SKM-1 treated with dmso at 0.1 percent for 144 hours (cell line): ENCODE data around the gene PANX2.
"Not testable (repeated sequence)": the region's sequence is repeated elsewhere in the genome, so short reads cannot be mapped to it uniquely, and the experiment has no call there.

ENCODE experiments used
- DNase-seq: peaks from one replicate; lab custom pipeline; 2025; ENCODE audit not compliant: unreplicated experiment; lab: John Stamatoyannopoulos, UW

The PANX2 gene

DNA sequence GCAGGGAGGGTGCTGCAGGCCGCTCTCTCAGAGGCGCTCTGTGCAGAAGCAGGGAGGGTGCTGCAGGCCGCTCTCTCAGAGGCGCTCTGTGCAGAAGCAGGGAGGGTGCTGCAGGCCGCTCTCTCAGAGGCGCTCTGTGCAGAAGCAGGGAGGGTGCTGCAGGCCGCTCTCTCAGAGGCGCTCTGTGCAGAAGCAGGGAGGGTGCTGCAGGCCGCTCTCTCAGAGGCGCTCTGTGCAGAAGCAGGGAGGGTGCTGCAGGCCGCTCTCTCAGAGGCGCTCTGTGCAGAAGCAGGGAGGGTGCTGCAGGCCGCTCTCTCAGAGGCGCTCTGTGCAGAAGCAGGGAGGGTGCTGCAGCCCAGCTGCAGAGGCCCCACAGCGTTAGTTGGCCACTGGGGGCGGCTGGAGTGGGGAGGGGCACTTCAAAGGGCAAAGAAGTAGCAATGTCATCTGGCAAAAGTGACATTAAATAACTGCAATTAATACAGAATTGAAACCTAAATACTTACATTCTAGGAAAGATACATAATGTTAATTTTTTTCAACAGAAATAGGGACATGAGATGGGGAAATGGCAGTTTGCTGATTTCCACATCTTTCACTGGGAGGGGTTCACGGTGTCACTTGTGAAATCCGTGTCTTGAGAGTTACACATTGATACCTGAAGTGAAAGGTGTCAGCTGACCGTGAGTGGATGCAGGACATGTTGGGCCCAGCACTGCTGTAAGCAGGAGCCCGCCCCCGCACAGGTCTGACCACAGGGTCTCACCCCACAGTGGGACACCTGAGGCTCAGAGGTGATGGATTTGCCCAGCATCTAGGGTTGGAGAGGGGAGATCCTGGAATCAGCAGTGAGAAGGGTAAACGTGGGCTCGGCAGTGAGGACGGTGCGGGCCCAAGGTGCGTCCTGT, 23.0 kb upstream of the PANX2 start:
- peak; percentile 28 for DNase-seq

DNA sequence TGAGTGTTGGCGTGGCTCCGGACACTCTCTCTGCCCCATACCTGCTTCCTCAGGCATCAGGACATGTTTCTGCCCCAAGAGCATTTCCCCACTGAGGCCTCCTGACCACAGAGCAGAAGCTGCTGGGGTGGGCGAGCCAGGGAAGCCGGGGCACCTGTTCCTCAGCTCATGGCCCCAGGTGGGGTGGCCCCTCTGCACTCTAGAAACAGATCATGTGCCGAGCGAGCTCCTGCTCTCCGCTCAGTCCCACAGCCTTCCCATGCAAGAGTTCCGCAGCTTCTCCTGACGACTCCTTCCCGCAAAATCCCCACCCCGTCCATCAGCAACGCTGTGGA, 22.4 kb upstream of the PANX2 start:
- DNase-seq, result no peak

DNA sequence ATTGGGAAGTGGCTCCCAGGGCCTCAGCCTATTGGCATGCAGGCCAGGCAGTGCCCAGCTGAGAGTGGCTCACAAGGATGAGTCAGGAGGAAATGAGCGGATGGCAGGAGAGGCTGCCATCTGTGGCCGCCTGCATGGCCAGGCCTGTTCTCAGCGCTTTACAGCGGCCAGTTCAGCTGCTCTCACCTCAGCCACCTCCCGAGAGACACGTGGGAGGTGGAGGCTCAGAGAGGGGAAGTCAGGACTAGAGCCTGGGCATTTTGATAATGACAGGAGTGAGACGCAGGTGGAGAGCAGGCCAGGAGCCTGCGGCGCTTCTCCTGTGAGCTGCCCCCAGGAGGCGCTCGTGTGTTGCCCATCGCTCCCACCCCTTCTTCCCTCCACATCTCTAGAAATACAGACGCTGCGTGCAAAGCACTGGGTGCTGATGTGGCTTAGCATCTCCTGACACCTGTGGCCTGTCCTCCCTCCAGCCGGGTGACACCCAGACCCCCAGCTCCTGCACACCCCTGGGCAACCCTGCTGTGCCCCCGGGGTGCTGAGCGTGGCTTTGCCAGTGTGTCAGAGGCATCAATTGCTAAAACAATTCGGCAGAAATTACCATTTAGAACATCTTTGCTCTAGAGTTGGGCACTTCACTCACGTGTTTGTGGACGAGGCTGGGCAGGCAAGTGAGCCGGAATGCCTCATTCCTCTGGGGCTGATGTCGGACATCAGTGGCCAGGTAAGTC, 21.4 kb upstream of the PANX2 start:
- peak; percentile 88 for DNase-seq

- no peak for DNase-seq
Observed at GRCh38 chr22:50150161-50151129, 20.1 kb upstream of the PANX2 start.

- DNase-seq, result no peak
Observed at GRCh38 chr22:50151571-50152537, 18.7 kb upstream of the PANX2 start.

GRCh38 chr22:50153056-50153755, 17.3 kb upstream of the PANX2 start:
- no peak for DNase-seq

GRCh38 chr22:50153756-50154140, 16.8 kb upstream of the PANX2 start:
- DNase-seq, result no peak

DNA sequence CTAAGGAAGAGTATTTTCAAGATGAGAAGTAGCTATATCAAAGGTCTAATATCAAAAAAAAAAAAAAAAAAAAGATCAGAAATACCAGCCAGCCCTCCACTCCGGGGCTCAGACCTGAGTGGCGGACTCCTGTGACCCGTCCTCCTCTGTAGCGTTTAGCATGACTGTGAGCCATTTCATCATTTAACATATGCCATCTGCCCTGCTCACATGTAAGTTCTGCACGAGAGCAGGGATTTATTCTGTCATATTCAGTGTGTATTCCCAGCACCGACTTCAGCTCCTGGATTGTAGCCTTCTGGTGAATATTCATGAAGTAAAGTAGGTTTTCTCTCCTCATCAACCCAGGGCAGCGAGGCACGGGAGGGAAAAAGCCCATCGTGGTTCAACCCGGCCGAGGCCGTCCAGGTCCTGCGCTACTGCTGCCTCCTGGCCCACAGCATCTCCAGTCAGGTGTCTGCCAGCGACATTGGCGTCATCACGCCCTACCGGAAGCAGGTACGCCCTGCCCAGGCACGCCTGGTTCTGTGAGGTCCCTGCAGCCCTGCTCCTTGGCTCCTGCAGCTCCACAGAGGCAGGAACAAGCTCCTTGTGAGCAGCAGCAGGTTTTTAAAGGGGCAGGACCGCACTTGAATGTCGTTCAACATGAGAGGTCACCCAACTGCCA, 12.7 kb upstream of the PANX2 start:
- no peak for DNase-seq

DNA sequence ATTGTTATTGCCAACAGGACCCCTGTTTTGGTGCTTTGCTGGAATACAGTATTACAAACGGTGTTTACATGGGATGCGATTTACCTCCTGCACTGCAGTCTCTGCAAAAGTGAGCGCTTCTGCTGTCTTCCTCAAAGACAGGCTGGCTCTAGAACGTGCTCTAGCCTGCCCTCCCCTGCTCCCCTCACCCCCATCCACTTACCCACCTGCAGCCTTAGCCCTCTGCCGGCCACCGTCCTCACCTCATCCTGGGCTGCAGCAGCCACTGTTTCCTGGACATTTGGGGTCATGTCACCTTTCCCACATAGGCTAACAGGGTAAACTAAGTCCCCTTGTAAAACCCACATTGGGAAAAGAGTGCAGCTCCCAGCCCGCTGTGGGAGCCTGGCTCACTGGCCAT, 9.6 kb upstream of the PANX2 start:
- DNase-seq, result no peak

- no peak for DNase-seq
Observed at GRCh38 chr22:50161508-50162390, 8.8 kb upstream of the PANX2 start.

GRCh38 chr22:50162391-50162956, 8.1 kb upstream of the PANX2 start:
- DNase-seq, result no peak

DNA sequence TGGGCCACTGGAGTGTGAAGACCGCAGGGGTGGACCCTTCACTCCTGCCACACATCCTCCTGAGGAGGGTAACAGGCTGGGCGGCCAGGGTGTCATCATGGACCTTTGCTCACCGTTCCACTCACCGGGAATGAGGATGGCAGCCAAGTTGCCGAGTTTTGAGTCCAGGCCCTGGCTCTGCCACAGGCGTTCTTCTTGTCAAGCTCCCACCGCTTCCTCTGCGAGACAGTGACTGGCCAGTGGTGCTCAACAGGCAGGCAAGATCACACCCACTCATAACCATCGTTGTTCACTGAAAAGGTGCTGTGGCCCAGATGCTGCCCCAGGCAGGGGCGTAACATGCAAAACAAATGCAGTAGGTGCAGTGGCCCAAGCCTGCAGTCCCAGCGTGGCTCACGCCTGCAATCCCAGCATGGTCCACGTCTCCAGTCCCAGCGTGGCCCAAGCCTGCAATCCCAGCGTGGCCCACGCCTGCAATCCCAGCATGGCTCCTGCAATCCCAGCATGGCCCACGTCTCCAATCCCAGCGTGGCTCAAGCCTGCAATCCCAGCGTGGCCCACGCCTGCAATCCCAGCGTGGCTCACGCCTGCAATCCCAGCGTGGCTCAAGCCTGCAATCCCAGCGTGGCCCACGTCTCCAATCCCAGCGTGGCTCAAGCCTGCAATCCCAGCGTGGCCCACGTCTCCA, 5.0 kb upstream of the PANX2 start:
- DNase-seq, result no peak

DNA sequence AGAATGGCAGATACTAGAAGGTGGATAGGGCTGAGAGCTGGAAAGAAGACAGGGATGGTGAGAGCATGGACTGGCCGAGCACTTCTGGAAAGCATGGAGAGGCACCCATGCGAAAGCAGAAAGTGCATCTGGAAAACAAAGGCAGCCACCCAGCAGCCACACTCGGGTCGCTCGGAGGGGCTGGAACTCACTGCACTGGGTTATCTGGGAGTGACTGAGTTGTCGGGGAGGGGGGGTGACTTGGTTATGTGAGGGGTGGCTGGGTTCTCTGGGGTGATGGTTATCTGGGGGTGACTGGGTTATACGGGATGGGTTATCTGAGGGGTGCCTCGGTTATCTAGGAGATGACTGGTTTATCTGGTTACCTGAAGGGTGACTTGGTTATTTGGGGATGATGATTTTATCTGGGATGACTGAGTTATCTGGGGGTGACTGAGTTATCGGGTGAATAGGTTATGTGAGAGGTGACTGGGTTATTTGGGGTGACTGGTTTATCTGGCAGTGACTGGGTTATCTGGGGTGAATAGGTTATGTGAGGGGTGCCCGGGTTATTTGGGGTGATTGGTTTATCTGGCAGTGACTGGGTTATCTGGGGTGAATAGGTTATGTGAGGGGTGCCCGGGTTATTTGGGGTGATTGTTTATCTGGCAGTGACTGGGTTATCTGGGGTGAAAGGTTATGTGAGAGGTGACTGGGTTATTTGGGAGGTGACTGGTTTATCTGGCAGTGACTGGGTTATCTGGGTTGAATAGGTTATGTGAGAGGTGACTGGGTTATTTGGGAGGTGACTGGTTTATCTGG, 2.6 kb upstream of the PANX2 start:
- DNase-seq, result no peak

DNA sequence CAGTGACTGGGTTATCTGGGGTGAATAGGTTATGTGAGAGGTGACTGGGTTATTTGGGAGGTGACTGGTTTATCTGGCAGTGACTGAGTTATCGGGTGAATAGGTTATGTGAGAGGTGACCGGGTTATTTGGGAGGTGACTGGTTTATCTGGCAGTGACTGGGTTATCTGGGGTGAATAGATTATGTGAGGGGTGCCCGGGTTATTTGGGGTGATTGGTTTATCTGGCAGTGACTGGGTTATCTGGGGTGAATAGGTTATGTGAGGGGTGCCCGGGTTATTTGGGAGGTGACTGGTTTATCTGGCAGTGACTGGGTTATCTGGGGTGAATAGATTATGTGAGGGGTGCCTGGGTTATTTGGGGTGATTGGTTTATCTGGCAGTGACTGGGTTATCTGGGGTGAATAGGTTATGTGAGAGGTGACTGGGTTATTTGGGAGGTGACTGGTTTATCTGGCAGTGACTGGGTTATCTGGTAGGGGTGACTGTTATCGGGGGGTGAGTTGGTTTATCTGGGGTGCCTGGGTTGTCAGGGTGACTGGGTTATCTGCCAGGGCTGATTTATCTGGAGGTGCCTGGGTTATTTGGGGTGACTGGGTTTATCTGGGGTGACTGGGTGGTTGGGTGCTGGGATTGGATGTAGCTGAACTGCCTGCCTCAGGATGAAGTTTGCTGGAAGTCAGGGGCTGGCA, 1.9 kb upstream of the PANX2 start:
- DNase-seq, result not testable (repeated sequence)

GRCh38 chr22:50169181-50169759, 1.3 kb upstream of the PANX2 start:
- no peak for DNase-seq
